GM12874 (cell line): ENCODE data around the gene BACH2.

Source experiments
- CTCF ChIP-seq: IDR thresholded peaks from 2 replicates; pipeline ENCODE4 v1.5.1; 2011; ENCODE audit warnings: low read depth, mild to moderate bottlenecking, control low read depth, low read length, moderate library complexity; ENCODE audit not compliant: insufficient read depth

The BACH2 gene

GRCh38 chr6:90298459-90299053 lies 1.9 kb upstream of the BACH2 start:
- TF ChIP-seq CTCF = no peak

- no peak for TF ChIP-seq CTCF
Measured at GRCh38 chr6:90297867-90298381, 1.3 kb upstream of the BACH2 start.

GRCh38 chr6:90297115-90297866 lies 648 bp upstream of the BACH2 start:
- TF ChIP-seq CTCF = no peak

GRCh38 chr6:90295854-90296340 lies 746 bp downstream of the BACH2 start:
- no peak for TF ChIP-seq CTCF

- no peak for TF ChIP-seq CTCF
Measured at GRCh38 chr6:90294989-90295853, 1.4 kb downstream of the BACH2 start.

GRCh38 chr6:90294614-90294988 lies 2.0 kb downstream of the BACH2 start:
- no peak for TF ChIP-seq CTCF

GRCh38 chr6:90294008-90294511 lies 2.6 kb downstream of the BACH2 start:
- TF ChIP-seq CTCF = no peak
